Measurements from ENCODE around the gene C11orf24. TPM values are rescaled to one million over a fixed set of nuclear protein-coding genes. Genes with fewer than 3 reads are reported as not detected.

Gene C11orf24
- total RNA-seq, 1 donor from 2014 or later = 123 TPM

DNA sequence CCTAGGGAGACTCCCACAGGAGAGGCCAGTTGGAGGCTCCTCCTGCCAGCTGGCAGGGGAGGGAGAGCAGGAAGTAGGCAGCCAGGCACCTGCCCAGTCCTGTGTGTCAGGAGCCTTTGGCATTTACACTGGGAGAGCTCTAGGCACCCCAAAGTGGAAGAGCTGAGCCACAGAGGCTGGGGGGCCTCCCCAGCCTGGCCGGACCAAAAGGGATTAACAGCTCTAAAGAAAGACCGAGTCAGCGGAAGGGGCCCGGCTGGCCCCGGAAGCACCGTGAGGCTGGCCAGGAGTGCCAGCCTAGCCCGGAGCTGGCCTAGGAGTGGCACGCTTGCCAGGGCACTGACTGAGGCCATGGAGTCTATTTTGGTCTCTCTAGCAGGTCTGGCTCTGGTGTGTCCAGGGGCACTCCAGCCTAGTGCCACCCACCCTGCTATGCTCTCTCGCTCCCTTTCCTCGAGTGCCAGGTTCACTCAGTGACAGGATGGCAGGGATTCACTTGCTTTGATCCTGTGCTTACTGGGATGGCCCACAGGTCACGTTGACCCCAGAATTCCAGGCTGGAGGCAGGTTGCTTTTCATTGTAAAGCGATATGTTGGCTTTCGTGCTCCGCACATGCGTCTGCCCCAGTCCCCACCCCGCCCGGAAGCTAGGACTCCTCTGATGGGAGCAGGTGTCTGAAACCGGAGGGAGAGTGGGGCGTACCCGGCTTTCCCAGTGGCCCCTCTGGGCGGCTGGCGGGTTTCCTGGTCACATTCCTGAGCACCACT lies 55.4 kb downstream of the C11orf24 start:
- Histone ChIP-seq H3K36me3 (no peaks in the 10 kb centered on the region), H3K9me3 (no peaks in the 10 kb centered on the region), H3K27me3 (no peaks in the 10 kb centered on the region), H3K27ac (peak overlapping the region; percentile 29 to 35), H3K4me1 (peaks cover 0 to 19% of the 10 kb centered on the region in 2 donors), H3K4me3 (no peak overlapping the region)
- intact Hi-C loops (cut with DNase I) = loop anchor here (5.0 kb wide), 1 partner anchor 231 kb away; no protein-coding TSS in a partner anchor
- no peak for DNase-seq (ENCODE audit: low spot score in 2 of 2)
- TF ChIP-seq CTCF (IDR thresholded peaks at IDR 0.05) = no peak

DNA sequence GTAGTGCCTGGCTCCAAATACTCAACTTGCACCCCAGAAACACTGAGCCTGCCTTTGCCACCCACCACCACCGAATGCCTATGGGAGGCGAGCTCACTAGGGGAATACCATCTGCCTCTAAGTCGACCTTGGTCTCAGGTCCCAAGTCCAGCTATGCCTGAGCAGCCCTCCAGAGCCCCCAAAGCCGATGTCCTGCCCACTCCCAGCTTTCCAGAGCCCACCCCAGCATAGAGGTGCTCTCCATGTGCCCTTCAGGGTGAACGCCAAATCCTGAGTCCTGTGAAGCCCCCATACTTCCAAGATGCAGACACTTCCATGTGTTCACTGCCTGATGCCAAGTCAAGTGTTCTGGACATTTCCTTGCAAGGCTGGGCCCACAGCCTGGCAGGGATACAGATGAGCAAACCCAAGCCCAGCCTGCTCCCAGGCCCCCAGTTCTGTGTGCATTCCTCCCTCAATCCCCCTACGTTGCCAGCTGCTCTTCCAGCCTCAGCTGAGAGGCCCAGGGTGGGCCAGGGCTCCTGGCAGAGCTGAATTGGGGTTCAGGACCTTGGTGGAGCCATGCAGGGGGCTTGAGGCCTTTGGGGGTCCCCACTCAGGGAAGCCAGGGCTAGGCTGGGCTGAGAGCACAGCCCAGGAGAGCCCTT lies 56.1 kb downstream of the C11orf24 start:
- no peak for DNase-seq (ENCODE audit: low spot score in 2 of 2)
- H3K27ac ChIP-seq = peak overlapping the region; percentile 29 to 35
- H3K4me1 ChIP-seq = peaks cover 0 to 22% of the 10 kb centered on the region in 2 donors
- intact Hi-C loops (cut with DNase I) = loop anchor here (5.0 kb wide), 1 partner anchor 232 kb away; no protein-coding TSS in a partner anchor
- no peaks in the 10 kb centered on the region for H3K27me3 ChIP-seq
- TF ChIP-seq CTCF (IDR thresholded peaks at IDR 0.05) = no peak
- no peaks in the 10 kb centered on the region for H3K36me3 ChIP-seq
- no peaks in the 10 kb centered on the region for H3K9me3 ChIP-seq
- no peak overlapping the region for H3K4me3 ChIP-seq

DNA sequence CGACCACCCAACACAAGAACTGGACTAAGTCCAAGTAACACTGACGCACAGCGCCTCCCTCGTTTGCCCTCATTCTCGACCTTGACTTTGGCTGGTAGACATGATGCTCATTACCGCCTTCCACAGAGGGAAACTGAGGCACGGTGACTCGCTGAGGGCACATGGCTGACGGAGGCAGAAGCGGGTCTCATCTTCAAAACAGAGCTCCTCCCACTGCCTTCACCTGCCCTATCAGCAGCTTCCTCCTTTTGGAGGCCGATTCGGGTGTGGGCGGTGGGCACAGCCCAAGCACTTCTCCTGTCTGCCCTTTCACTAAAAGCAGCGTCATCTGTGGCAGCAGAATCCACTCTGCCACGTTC lies 56.7 kb downstream of the C11orf24 start:
- Histone ChIP-seq H3K4me3 (no peak overlapping the region), H3K27ac (no peak overlapping the region), H3K27me3 (no peaks in the 10 kb centered on the region), H3K4me1 (peaks cover 0 to 22% of the 10 kb centered on the region in 2 donors), H3K36me3 (no peaks in the 10 kb centered on the region), H3K9me3 (no peaks in the 10 kb centered on the region)
- TF ChIP-seq CTCF (IDR thresholded peaks at IDR 0.05) = no peak
- intact Hi-C loops (cut with DNase I) = loop anchor here (5.0 kb wide), 1 partner anchor 232 kb away; no protein-coding TSS in a partner anchor
- no peak for DNase-seq (ENCODE audit: low spot score in 2 of 2)

DNA sequence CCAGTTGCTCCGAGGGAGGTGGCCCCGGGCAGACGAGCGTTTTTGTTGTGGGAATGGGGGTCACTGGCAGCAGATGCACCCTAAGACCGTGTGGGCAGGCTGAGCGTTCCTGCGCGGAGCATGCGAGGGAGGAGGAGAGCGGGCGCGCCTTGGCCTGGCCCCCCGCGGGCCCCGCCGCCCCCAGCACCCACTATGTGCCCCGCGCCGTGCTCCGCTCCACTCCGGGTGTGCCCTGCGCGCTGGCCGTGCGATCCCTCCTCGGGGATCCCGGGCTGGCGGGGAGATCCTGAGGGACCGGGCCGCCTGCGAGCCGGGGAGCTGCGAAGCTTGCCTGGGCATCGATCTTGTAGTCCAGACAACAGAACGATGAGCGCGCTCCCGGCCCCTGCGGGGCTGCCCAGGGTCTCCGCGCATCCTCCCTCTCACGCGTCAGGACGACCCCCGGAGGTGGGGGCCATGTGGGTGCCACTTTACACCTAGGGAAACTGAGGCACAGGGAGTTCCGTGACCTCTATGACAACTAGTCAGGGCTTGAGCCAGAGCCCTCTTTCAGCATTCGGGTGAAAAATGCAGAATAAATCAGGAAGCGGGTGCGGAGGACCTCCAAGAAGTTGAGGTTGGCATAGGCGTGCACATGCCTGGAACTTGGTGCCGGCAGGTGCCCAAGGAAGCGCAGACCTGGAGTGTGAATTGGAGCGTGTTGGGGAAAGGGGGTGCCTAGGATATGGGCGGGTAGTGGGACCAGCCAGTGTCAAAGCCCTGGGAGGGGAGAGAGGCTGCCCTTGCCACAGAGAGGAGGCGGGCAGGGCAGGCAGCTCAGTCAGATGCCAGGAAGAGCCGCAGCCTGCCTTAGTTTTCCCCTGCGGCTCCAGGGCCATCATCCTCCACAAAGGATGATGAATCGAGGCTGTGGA lies 57.3 kb downstream of the C11orf24 start:
- peak in 1 of 2 donors; percentile 65 for DNase-seq (ENCODE audit: low spot score in 2 of 2)

More for the DNA sequence above, 57.3 kb downstream of the C11orf24 start:
- intact Hi-C loops (cut with DNase I) = loop anchor here (5.0 kb wide), 3 partner anchors 83 to 233 kb away; partner anchors contain the start of gene LRP5
- H3K4me1 ChIP-seq = peaks cover 2 to 23% of the 10 kb centered on the region in 2 donors
- peak overlapping the region; percentile 96 to 100 for H3K27ac ChIP-seq
- peak overlapping the region; percentile 90 to 92 for H3K4me3 ChIP-seq
- no peak for TF ChIP-seq CTCF (IDR thresholded peaks at IDR 0.05)
- no peaks in the 10 kb centered on the region for H3K9me3 ChIP-seq
- no peaks in the 10 kb centered on the region for H3K27me3 ChIP-seq
- H3K36me3 ChIP-seq = no peaks in the 10 kb centered on the region

All from ascending aorta (tissue), 2 donors.